Subcutaneous adipose tissue (tissue), 4 donors: ENCODE results near the gene PPP1R18. TPM values are rescaled to one million over a fixed set of nuclear protein-coding genes. Genes with fewer than 3 reads are reported as not detected.

ENCODE experiments used
- CTCF ChIP-seq: fragments of 450-650 bp; IDR thresholded peaks from one replicate; pipeline ENCODE4 v1.5.1; 2016; ENCODE audit warnings: low read depth, mild to moderate bottlenecking, control low read depth, antibody characterized with exemption, moderate library complexity
- total RNA-seq, 4 donors: library from RNA; depleted of rRNA; stranded (reverse); fragments of >200 nt; gene quantifications; one replicate each; pipeline ENCODE4 v1.1.0, GENCODE V29; 2016

The PPP1R18 gene
- total RNA-seq, 4 donors from 2014 or later: 29.2 to 43.9 (median 40.0) TPM

GRCh38 chr6:30646450-30647241, 39.8 kb downstream of the PPP1R18 start, which contains the start of gene C6orf136:
C6orf136 (plus strand) TSS chr6:30647133; CDS start chr6:30647232, 99 bp downstream.
- no peak for TF ChIP-seq CTCF

- TF ChIP-seq CTCF: no peak
Measured at GRCh38 chr6:30645989-30646388, 40.5 kb downstream of the PPP1R18 start.

- TF ChIP-seq CTCF: no peak
Measured at GRCh38 chr6:30644769-30645168, 41.7 kb downstream of the PPP1R18 start.

DNA sequence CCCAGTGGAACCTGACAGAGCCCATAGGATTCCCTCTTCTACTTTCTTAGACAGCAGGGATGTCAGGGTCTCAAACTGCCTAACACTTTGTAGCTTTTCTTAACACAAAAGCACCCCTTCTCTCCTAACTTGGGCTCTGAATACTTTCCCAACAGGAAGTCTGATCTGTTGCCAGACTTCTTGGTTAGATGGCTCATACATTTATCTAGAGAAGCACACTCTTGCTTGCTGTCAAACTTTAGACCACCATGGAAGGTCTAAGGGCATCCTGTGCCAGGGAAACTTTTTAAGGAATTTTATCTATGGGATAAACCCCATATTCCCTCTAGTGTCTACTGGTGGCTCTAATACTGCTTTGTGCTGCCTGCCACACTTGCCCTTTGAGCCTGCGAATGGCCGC, 42.8 kb downstream of the PPP1R18 start:
- TF ChIP-seq CTCF: no peak

- TF ChIP-seq CTCF: no peak
Measured at GRCh38 chr6:30641048-30641447, 45.4 kb downstream of the PPP1R18 start.

DNA sequence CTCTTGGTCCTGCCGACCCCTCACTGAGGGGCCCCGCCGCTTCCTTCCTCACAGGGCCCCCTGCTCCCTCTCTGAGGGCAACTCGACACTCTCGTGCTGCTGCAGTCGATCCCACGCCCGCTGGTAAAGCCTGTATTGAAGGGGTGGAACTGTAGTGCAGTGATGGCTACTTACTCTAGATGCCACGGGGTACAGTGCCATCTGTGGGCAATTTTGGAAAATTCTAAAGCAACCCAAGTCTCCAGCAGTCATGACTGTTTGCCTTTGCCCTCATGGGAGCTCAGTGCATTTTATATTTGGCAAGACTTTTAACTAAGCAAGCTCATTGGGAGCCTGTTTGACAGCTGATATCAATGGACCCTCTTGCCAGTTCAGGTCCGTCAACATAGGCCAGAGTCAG, 46.0 kb downstream of the PPP1R18 start:
- no peak for TF ChIP-seq CTCF

DNA sequence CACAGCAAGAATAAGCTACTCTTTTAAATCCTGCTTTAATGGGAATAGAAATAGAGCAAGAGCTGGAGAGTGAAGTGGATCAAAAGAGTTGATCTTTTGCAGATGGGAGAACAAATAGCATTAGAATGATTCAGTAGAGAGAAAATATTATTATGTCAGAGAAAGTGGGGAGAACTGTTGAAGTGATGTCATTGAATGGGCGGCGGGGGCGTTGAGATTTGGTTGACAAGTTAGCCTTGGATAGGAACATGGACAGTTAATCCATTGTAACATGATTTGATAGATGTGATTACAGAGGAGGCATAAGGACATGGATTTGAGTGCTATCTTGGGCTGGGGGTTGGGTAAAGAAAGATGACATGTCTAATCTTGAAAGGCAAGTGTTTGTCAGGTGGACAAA, 50.6 kb downstream of the PPP1R18 start:
- no peak for TF ChIP-seq CTCF
